Kidney (tissue), 22 donors: ENCODE data around the gene PARN. TPM values are rescaled to one million over a fixed set of nuclear protein-coding genes. Genes with fewer than 3 reads are reported as not detected.

Experiments used
- DNase-seq, 5 donors: peaks; one replicate each; pipeline ENCODE4 v3.0.0-alpha.2; 2013 to 2020
- FAIRE-seq: peaks from 2 replicates; lab custom pipeline; 2012; peaks lifted over from hg19 to GRCh38; lab: Jason Lieb, UNC
- H3K27ac ChIP-seq, 2 donors: one replicate each; pipeline ENCODE4 v1.7.0; 2013; ENCODE audit warnings: low read depth in 2 of 2, low read length in 2 of 2, inconsistent platforms in 1 of 2
- H3K27me3 ChIP-seq: one replicate; pipeline ENCODE4 v1.7.1; 2013; ENCODE audit warnings: low read length, inconsistent platforms; ENCODE audit not compliant: control insufficient read depth, insufficient read depth
- H3K36me3 ChIP-seq, 3 donors: one replicate each; pipeline versions ENCODE4 v1.7.0 to v1.7.1; 2013; ENCODE audit warnings: low read length in 3 of 3, control low read depth in 1 of 3, inconsistent platforms in 1 of 3; ENCODE audit not compliant: insufficient read depth in 3 of 3, control insufficient read depth in 2 of 3
- H3K4me1 ChIP-seq, 3 donors: one replicate each; pipeline versions ENCODE4 v1.7.0 to v1.7.1; 2013; ENCODE audit warnings: low read length in 3 of 3, inconsistent platforms in 1 of 3, low read depth in 1 of 3; ENCODE audit not compliant: control insufficient read depth in 2 of 3, insufficient read depth in 2 of 3
- H3K4me3 ChIP-seq, 3 donors: one replicate each; pipeline versions ENCODE4 v1.7.0 to v1.8.1; 2013; ENCODE audit warnings: low read length in 3 of 3, control low read depth in 1 of 3, inconsistent platforms in 1 of 3
- H3K9ac ChIP-seq, 3 donors: one replicate each; pipeline versions ENCODE4 v1.7.0 to v1.7.1; 2013; ENCODE audit warnings: low read length in 3 of 3, control low read depth in 1 of 3, inconsistent platforms in 1 of 3
- H3K9me3 ChIP-seq, 3 donors: one replicate each; pipeline versions ENCODE4 v1.7.0 to v1.7.1; 2013; ENCODE audit warnings: low read length in 3 of 3, control low read depth in 1 of 3, inconsistent platforms in 1 of 3; ENCODE audit not compliant: control insufficient read depth in 2 of 3, insufficient read depth in 1 of 3
- intact Hi-C: fragments of 100-400 bp; cut with DNase I; formaldehyde crosslinking; loops from one replicate; pipeline ENCODE4 v1.11.1; 2022
- long read RNA-seq, 10 donors: library from polyadenylated mRNA in 1 of 10; unstranded in 1 of 10; transcript quantifications; one replicate each; pipeline ENCODE4 v2.0.0 and lab custom pipeline, GENCODE V29; 2021 to 2026
- polyA plus RNA-seq: library from polyadenylated mRNA; stranded (reverse); fragments of 350-450 nt; fragmentation: Illumina TruSeq; extraction: RNeasy Lipid Tissue Mini Kit (QIAGEN cat#74804); gene quantifications from one replicate; pipeline ENCODE4 v1.2.3, GENCODE V29; 2014; ENCODE audit warnings: low read depth, low replicate concordance; ENCODE audit not compliant: insufficient read depth
- total RNA-seq: library from RNA; stranded (reverse); fragmentation: NEBNext Ultra II Directional; extraction: Animal tissue kit (Norgen Biotek cat#: 25700); gene quantifications from one replicate; pipeline ENCODE4 v1.2.1, GENCODE V29; 2021
- TF ChIP-seq, protein P1 (sequence below): IDR thresholded peaks from 3 replicates; pipeline ENCODE4 v1.5.1; 2012; ENCODE audit warnings: mild to moderate bottlenecking, moderate library complexity, borderline replicate concordance; ENCODE audit not compliant: insufficient read depth; ENCODE audit errors: extremely low read depth
- donor health status: control.
- donor health status: control.
- donor health status: control.
- donor health status: control.
- donor health status: control.
- donor health status: DM: yes; HTN: yes; CAD: no.
- donor health status: Normal renal cell carcinoma (clear cell type).

The PARN gene, protein sequence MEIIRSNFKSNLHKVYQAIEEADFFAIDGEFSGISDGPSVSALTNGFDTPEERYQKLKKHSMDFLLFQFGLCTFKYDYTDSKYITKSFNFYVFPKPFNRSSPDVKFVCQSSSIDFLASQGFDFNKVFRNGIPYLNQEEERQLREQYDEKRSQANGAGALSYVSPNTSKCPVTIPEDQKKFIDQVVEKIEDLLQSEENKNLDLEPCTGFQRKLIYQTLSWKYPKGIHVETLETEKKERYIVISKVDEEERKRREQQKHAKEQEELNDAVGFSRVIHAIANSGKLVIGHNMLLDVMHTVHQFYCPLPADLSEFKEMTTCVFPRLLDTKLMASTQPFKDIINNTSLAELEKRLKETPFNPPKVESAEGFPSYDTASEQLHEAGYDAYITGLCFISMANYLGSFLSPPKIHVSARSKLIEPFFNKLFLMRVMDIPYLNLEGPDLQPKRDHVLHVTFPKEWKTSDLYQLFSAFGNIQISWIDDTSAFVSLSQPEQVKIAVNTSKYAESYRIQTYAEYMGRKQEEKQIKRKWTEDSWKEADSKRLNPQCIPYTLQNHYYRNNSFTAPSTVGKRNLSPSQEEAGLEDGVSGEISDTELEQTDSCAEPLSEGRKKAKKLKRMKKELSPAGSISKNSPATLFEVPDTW
- total RNA-seq (32.5 TPM), polyA plus RNA-seq (17.3 TPM)
- long read RNA-seq, donor 1, partial matches to known transcripts, result 0 of 1 reads
- long read RNA-seq, donor 1, other reads (novel, unspliced or antisense), result 0 of 1 reads
- long read RNA-seq, donor 2, partial matches to known transcripts, result 0 of 1 reads
- long read RNA-seq, donor 2, other reads (novel, unspliced or antisense), result 0 of 1 reads
- long read RNA-seq, donor 3, partial matches to known transcripts, result 0 of 2 reads
- long read RNA-seq, donor 3, other reads (novel, unspliced or antisense), result 0 of 2 reads
- long read RNA-seq, donor 4, partial matches to known transcripts, result 0 of 2 reads
- long read RNA-seq, donor 4, other reads (novel, unspliced or antisense), result 0 of 2 reads
- long read RNA-seq, donor 5, result 0 reads
- long read RNA-seq, donor 6, result 0 reads
- long read RNA-seq, donor 7, transcript PARN-203 (24 exons, 3,078 nt), result major isoform, 20 of 37 reads
- long read RNA-seq, donor 7, partial matches to known transcripts, result 4 of 37 reads
- long read RNA-seq, donor 7, other reads (novel, unspliced or antisense), result 10 of 37 reads
- long read RNA-seq, donor 8, partial matches to known transcripts, result 16 of 25 reads
- long read RNA-seq, donor 8, other reads (novel, unspliced or antisense), result 6 of 25 reads
- long read RNA-seq, donor 9, partial matches to known transcripts, result 0 of 1 reads
- long read RNA-seq, donor 9, other reads (novel, unspliced or antisense), result 0 of 1 reads
- long read RNA-seq, donor 10, partial matches to known transcripts, result 0 of 3 reads
- long read RNA-seq, donor 10, other reads (novel, unspliced or antisense), result 0 of 3 reads

DNA sequence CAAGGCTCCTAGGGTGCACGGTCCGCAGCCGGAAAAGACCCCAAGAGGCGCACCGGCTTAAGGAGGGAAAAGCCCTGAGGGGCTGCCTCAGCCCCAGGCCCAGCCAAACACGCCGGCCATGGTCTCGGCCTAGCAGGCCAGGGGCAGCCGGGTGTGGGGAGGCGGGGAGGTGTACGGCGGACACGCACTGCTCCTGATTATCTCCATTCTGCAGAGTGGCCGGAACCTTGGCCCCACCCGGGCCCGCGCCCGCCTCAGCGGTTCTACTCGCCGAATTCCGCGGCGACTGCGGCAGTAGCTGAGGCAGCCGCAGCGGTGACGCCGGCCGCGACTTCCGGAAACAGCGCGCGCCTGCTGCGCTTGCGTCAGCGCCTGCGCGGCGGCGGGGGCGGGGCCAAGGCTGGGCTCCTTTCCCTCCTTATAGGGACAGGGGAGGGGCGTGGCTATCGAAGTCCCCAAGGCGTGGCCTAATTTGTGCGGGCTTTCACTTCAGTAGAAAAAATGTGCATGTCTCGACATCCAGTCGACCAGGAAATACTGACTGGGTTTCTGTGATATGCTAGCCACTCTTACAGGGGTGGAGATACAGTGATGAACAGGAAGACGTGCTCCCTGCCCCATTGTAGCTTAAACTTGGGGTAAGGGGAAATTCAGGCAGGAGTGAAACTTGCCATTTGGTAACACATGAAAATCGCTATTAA, at the start of gene PARN:
TSS of gene PARN (minus strand) at position 342 of the 701 bp plus-strand sequence. CDS start at position 207, 135 bp downstream.
- intact Hi-C loops, result no loop called here
- peaks cover 2 to 21% (median 17%) of the 10 kb centered on the region in 3 donors for H3K4me1 ChIP-seq
- peak within 1 kb of the TSS; percentile 85 to 88 for H3K27ac ChIP-seq
- no peaks in the 10 kb centered on the region for H3K9me3 ChIP-seq
- peak within 1 kb of the TSS; percentile 82 to 91 (median 87) for H3K4me3 ChIP-seq
- H3K36me3 ChIP-seq, result peaks cover 4 to 8% (median 8%) of the 10 kb centered on the region in 3 donors
- H3K9ac ChIP-seq, result peak within 1 kb of the TSS; percentile 71 to 88 (median 85)
- peak; percentile 96 to 99 (median 98) for DNase-seq
- TF ChIP-seq, protein P1, sequence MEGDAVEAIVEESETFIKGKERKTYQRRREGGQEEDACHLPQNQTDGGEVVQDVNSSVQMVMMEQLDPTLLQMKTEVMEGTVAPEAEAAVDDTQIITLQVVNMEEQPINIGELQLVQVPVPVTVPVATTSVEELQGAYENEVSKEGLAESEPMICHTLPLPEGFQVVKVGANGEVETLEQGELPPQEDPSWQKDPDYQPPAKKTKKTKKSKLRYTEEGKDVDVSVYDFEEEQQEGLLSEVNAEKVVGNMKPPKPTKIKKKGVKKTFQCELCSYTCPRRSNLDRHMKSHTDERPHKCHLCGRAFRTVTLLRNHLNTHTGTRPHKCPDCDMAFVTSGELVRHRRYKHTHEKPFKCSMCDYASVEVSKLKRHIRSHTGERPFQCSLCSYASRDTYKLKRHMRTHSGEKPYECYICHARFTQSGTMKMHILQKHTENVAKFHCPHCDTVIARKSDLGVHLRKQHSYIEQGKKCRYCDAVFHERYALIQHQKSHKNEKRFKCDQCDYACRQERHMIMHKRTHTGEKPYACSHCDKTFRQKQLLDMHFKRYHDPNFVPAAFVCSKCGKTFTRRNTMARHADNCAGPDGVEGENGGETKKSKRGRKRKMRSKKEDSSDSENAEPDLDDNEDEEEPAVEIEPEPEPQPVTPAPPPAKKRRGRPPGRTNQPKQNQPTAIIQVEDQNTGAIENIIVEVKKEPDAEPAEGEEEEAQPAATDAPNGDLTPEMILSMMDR, result no peak
- no peaks in the 10 kb centered on the region for H3K27me3 ChIP-seq
- FAIRE-seq, result no peak

DNA sequence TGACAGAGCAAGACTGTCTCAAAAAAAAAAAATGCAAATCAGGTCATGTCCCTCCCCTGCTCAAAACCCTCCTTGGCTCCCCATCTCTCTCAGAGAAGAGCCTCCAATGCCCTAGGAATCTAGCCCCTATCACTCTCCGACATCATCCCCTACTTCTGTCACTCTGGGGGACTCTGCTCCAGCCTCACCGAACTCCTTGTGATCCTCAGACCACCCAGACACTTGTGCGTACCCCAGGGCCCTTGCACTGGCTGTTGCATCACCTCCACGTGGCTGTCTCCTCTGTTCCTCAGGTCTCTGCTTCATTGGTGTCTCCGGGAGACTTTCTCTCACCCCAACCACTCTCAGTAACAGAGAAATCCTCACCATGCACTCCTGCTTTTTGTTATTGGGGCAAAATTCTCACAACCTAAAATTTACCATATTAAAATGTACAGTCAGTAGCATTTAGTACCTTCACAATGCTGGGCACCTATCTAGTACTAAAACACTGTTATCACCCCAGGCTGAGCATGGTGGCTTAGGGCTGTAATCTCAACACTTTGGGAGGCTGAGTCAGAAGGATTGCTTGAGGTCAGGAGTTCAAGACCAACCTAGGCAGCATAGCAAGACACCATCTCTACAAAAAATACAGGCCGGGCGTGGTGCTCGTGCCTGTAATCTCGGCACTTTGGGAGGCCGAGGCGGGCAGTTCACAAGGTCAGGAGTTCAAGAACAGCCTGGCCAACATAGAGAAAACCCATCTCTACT, 48.9 kb upstream of the PARN start:
- no peak for DNase-seq
- TF ChIP-seq, protein P1, result no peak
- H3K9me3 ChIP-seq, result no peaks in the 10 kb centered on the region

More for the DNA sequence above, 48.9 kb upstream of the PARN start:
- Histone ChIP-seq H3K9ac (no peak overlapping the region), H3K4me3 (no peak overlapping the region), H3K36me3 (no peaks in the 10 kb centered on the region), H3K27me3 (no peaks in the 10 kb centered on the region), H3K27ac (no peak overlapping the region), H3K4me1 (no peaks in the 10 kb centered on the region)
- FAIRE-seq, result no peak
- intact Hi-C loops, result no loop called here
